ENCODE results near the gene SPTLC3. TPM values are rescaled to one million over a fixed set of nuclear protein-coding genes. Genes with fewer than 3 reads are reported as not detected.

Gene SPTLC3
- total and polyA plus RNA-seq, 2 experiments from 2014 or later = 0.52 to 0.66 TPM

GRCh38 chr20:12961725-12962124 is 47.0 kb upstream of the SPTLC3 start:
- H3K4me1 Mint-ChIP-seq = peaks cover 6% of the 10 kb centered on the region
- no peaks in the 10 kb centered on the region for H3K9me2 ChIP-seq (ENCODE audit: insufficient read depth)
- no peaks in the 10 kb centered on the region for H3K4me1 ChIP-seq (ENCODE audit: insufficient read depth)
- no peaks in the 10 kb centered on the region for H3K36me3 Mint-ChIP-seq (ENCODE audit: low read depth)
- H3K4me2 ChIP-seq = no peak overlapping the region
- H3K9me3 Mint-ChIP-seq = no peaks in the 10 kb centered on the region
- ATAC-seq (no peak), DNase-seq (ENCODE audit: low spot score) (no peak)
- no peaks in the 10 kb centered on the region for H4K20me1 ChIP-seq (replicated peaks; ENCODE audit: insufficient read depth)
- no peak overlapping the region for H3K4me3 ChIP-seq
- H3K27me3 Mint-ChIP-seq (ENCODE audit: insufficient read depth, low read depth, poor library complexity) = no peaks in the 10 kb centered on the region
- TF ChIP-seq CTCF (conservative IDR thresholded peaks at IDR 0.05; ENCODE audit: low read depth in 2 of 2) (no peak), JUNB (IDR thresholded peaks at IDR 0.05; ENCODE audit: unreplicated experiment) (no peak), REST (IDR thresholded peaks at IDR 0.05; ENCODE audit: unreplicated experiment) (no peak), STAT1 (IDR thresholded peaks at IDR 0.05; ENCODE audit: unreplicated experiment) (no peak), POLR2AphosphoS5 (IDR thresholded peaks at IDR 0.05; ENCODE audit: low read depth) (no peak), ETS1 (IDR thresholded peaks at IDR 0.05) (no peak), ZNF114 (CRISPR knock-in tag; IDR thresholded peaks at IDR 0.05) (no peak), ZNF462 (CRISPR knock-in tag; IDR thresholded peaks at IDR 0.05) (no peak), ZNF331 (CRISPR knock-in tag; IDR thresholded peaks at IDR 0.05; ENCODE audit: low read depth) (no peak), CREB1 (CRISPR knock-in tag; IDR thresholded peaks at IDR 0.05; ENCODE audit: low read depth) (no peak), EZH2 (IDR thresholded peaks at IDR 0.05; ENCODE audit: low read depth, unreplicated experiment) (no peak), EZH2phosphoT487 (IDR thresholded peaks at IDR 0.05; ENCODE audit: unreplicated experiment) (no peak), NANOG (IDR thresholded peaks at IDR 0.05; ENCODE audit: borderline replicate concordance) (no peak)
- no peak overlapping the region for H3K4me3 Mint-ChIP-seq
- H3K36me3 ChIP-seq (ENCODE audit: insufficient read depth) = no peaks in the 10 kb centered on the region
- no peak overlapping the region for H2AFZ ChIP-seq
- no peaks in the 10 kb centered on the region for H3K79me2 ChIP-seq (replicated peaks; ENCODE audit: insufficient read depth)
- H3K27me3 ChIP-seq (ENCODE audit: insufficient read depth) = no peaks in the 10 kb centered on the region
- H3F3A ChIP-seq (replicated peaks; ENCODE audit: low read depth) = no peaks in the 10 kb centered on the region
- H3K27ac Mint-ChIP-seq = no peak overlapping the region
- H3K27ac ChIP-seq (ENCODE audit: low read depth) = no peak overlapping the region
